Smooth muscle cell of trachea (primary cell): Measurements from ENCODE around the gene PXT1. TPM values are rescaled to one million over a fixed set of nuclear protein-coding genes. Genes with fewer than 3 reads are reported as not detected.

Experiments used
- total RNA-seq: library from RNA; depleted of rRNA; stranded (reverse); fragments of >200 nt; gene quantifications from 2 replicates; pipeline ENCODE4 v1.2.1, GENCODE V29; 2014

PXT1 gene
- total RNA-seq: not detected in 2 replicates

GRCh38 chr6:36442671-36443470, at the start of gene PXT1, which contains the start of gene KCTD20:
PXT1 (minus strand) TSS chr6:36442854; CDS start chr6:36426082, 16,772 bp downstream.
KCTD20 (plus strand) TSS chr6:36443000; CDS start chr6:36470098, 27,098 bp downstream.

GRCh38 chr6:36387440-36388303, 55.0 kb downstream of the PXT1 start, which contains the start of gene ETV7:
ETV7 (minus strand) TSS chr6:36387669; CDS start chr6:36387541, 128 bp downstream.

Other genes with a start within 250 kb of the PXT1 start
- gene BRPF3, start 246.1 kb downstream of the PXT1 start, total RNA-seq: 14.4 and 15.5 TPM in 2 replicates
- gene PNPLA1, start 172.8 kb downstream of the PXT1 start, total RNA-seq: not detected in 2 replicates
- gene BNIP5, start 106.0 kb downstream of the PXT1 start, total RNA-seq: not detected in 2 replicates
- 0.29 and 0.99 TPM in 2 replicates for gene ETV7, start 55.2 kb downstream of the PXT1 start, total RNA-seq
- gene KCTD20, start 146 bp upstream of the PXT1 start, total RNA-seq: 42.8 and 43.6 TPM in 2 replicates
- 24.1 and 25.0 TPM in 2 replicates for gene STK38, start 104.6 kb upstream of the PXT1 start, total RNA-seq
- gene SRSF3, start 151.5 kb upstream of the PXT1 start, total RNA-seq: 278 and 334 TPM in 2 replicates
- 351 and 1,000 TPM in 2 replicates for gene CDKN1A, start 235.9 kb upstream of the PXT1 start, total RNA-seq